Measurements from ENCODE around the gene TOMM20. TPM values are rescaled to one million over a fixed set of nuclear protein-coding genes. Genes with fewer than 3 reads are reported as not detected.
A peak's percentile ranks its signal among the peaks of the same experiment; 100 is the strongest.

Gene TOMM20
- total and polyA plus RNA-seq, 9 of the 15 experiments (the other 6 are each of a cell fraction or from before 2014, with no cell fraction given) = 70.6 to 334 (median 159) TPM

- TF ChIP-seq, protein P1, sequence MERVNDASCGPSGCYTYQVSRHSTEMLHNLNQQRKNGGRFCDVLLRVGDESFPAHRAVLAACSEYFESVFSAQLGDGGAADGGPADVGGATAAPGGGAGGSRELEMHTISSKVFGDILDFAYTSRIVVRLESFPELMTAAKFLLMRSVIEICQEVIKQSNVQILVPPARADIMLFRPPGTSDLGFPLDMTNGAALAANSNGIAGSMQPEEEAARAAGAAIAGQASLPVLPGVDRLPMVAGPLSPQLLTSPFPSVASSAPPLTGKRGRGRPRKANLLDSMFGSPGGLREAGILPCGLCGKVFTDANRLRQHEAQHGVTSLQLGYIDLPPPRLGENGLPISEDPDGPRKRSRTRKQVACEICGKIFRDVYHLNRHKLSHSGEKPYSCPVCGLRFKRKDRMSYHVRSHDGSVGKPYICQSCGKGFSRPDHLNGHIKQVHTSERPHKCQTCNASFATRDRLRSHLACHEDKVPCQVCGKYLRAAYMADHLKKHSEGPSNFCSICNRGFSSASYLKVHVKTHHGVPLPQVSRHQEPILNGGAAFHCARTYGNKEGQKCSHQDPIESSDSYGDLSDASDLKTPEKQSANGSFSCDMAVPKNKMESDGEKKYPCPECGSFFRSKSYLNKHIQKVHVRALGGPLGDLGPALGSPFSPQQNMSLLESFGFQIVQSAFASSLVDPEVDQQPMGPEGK (CRISPR knock-in tag; IDR thresholded peaks at IDR 0.05; ENCODE audit: borderline replicate concordance) = no peak
- TF ChIP-seq NCOA4 (IDR thresholded peaks at IDR 0.05; ENCODE audit: partially characterized antibody) (no peak), TARDBP (IDR thresholded peaks at IDR 0.05) (peak; percentile 92), RBBP5 (IDR thresholded peaks at IDR 0.05; ENCODE audit: borderline replicate concordance, insufficient read depth, low read length, poor library complexity, severe bottlenecking) (peak; percentile 99), MIER1 (IDR thresholded peaks at IDR 0.05; ENCODE audit: low read depth) (no peak), MEF2A (IDR thresholded peaks at IDR 0.05; ENCODE audit: control insufficient read depth, low read depth, low read length) (0 out of 2 replicates have a peak, but pooled peaks have one; percentile 14), ZNF274 (IDR thresholded peaks at IDR 0.05; ENCODE audit: borderline replicate concordance, low read depth, low read length) (no peak), ZC3H4 (CRISPR knock-in tag; IDR thresholded peaks at IDR 0.05; ENCODE audit: borderline replicate concordance) (no peak), ZNF133 (CRISPR knock-in tag; IDR thresholded peaks at IDR 0.05) (no peak), ZFP36 (IDR thresholded peaks at IDR 0.05; ENCODE audit: low read depth, low read length, partially characterized antibody) (no peak), SRSF1 (IDR thresholded peaks at IDR 0.05; ENCODE audit: low read depth, low read length) (no peak), ZNF280A (IDR thresholded peaks at IDR 0.05; ENCODE audit: low read depth, partially characterized antibody) (no peak), ZNF232 (CRISPR knock-in tag; IDR thresholded peaks at IDR 0.05) (peak; percentile 89; the same call in 1 of the 2 replicates), SIX5 (IDR thresholded peaks at IDR 0.05; ENCODE audit: borderline replicate concordance in 1 of 2, insufficient read depth in 1 of 2, low read depth in 1 of 2, low read length in 2 of 2) (no peak; a peak in 1 of 4 replicates), LARP7 (IDR thresholded peaks at IDR 0.05) (no peak), ZSCAN29 (IDR thresholded peaks at IDR 0.05) (no peak), PCBP2 (IDR thresholded peaks at IDR 0.05; ENCODE audit: low read depth, low read length, poor library complexity, severe bottlenecking) (no peak), MAFF (IDR thresholded peaks at IDR 0.05; ENCODE audit: low read length) (no peak), POLR3A (IDR thresholded peaks at IDR 0.05; ENCODE audit: borderline replicate concordance, extremely low read depth, insufficient read depth, insufficient read length) (no peak), ZBTB17 (CRISPR knock-in tag; IDR thresholded peaks at IDR 0.05) (peak; percentile 72)
- TF ChIP-seq, protein P2, sequence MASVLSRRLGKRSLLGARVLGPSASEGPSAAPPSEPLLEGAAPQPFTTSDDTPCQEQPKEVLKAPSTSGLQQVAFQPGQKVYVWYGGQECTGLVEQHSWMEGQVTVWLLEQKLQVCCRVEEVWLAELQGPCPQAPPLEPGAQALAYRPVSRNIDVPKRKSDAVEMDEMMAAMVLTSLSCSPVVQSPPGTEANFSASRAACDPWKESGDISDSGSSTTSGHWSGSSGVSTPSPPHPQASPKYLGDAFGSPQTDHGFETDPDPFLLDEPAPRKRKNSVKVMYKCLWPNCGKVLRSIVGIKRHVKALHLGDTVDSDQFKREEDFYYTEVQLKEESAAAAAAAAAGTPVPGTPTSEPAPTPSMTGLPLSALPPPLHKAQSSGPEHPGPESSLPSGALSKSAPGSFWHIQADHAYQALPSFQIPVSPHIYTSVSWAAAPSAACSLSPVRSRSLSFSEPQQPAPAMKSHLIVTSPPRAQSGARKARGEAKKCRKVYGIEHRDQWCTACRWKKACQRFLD (CRISPR knock-in tag; IDR thresholded peaks at IDR 0.05) = peak; percentile 85
Measured at GRCh38 chr1:235128456-235129328, at the start of gene TOMM20 (continued).
